SJSA1 (cell line): Measurements from ENCODE around the gene ADGB. TPM values are rescaled to one million over a fixed set of nuclear protein-coding genes. Genes with fewer than 3 reads are reported as not detected.

Source experiments
- DNase-seq, 2 experiments: peaks; one replicate each; pipeline ENCODE4 v3.0.0-alpha.2; 2015 to 2020; ENCODE audit warnings: low spot score in 2 of 2, low read depth in 1 of 2
- H3K27ac ChIP-seq: fragments of 250-450 bp; sonication (Bioruptor Pico); 2 replicates; pipeline ENCODE4 v1.5.1; 2020; ENCODE audit warnings: mild to moderate bottlenecking, moderate library complexity
- H3K27me3 ChIP-seq: fragments of 250-450 bp; sonication (Bioruptor Pico); replicated peaks from 2 replicates; pipeline ENCODE4 v1.5.1; 2020; ENCODE audit warnings: mild to moderate bottlenecking, moderate library complexity
- H3K36me3 ChIP-seq: fragments of 250-450 bp; sonication (Bioruptor Pico); 2 replicates; pipeline ENCODE4 v1.5.1; 2020; ENCODE audit warnings: mild to moderate bottlenecking
- H3K4me1 ChIP-seq: fragments of 250-450 bp; sonication (Bioruptor Pico); replicated peaks from 2 replicates; pipeline ENCODE4 v1.6.1; 2021; ENCODE audit warnings: mild to moderate bottlenecking
- H3K4me3 ChIP-seq: fragments of 250-450 bp; sonication (Bioruptor Pico); 2 replicates; pipeline ENCODE4 v1.5.1; 2020; ENCODE audit warnings: mild to moderate bottlenecking
- H3K9me3 ChIP-seq: fragments of 250-450 bp; sonication (Bioruptor Pico); replicated peaks from 2 replicates; pipeline ENCODE4 v1.5.1; 2020; ENCODE audit warnings: mild to moderate bottlenecking
- total RNA-seq: library from RNA; depleted of rRNA; stranded (reverse); fragments of >200 nt; shearing (Covaris generic); gene quantifications from 2 replicates; pipeline ENCODE4 v1.2.3, GENCODE V29; 2014

Gene ADGB
- total RNA-seq, 1 experiment from 2014 or later = not detected

DNA sequence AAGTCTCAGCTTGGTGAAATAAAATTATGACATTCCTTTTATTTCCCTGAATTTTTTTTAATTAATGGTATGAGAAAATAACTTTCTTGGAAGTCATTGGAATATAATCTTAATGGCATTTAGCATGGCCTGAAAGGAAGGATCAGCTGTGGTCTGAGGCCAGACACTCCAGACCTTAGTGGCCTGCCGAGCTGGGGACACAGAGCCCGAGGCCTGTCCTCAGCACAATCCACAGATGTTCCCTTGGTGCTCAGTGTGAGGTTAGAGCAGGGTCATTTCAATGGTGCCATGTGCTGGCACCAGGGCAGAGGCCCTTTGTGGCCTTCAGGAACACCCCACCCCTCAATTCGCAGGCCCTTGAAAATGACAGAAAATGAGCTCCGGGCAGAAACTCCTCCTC, 120.6 kb downstream of the ADGB start:
- Histone ChIP-seq H3K27me3 (no peaks in the 10 kb centered on the region; the same call in 1 of the 2 replicates), H3K27ac (no peak overlapping the region), H3K4me3 (no peak overlapping the region), H3K9me3 (no peaks in the 10 kb centered on the region), H3K36me3 (no peaks in the 10 kb centered on the region), H3K4me1 (no peaks in the 10 kb centered on the region)
- no peak for DNase-seq

DNA sequence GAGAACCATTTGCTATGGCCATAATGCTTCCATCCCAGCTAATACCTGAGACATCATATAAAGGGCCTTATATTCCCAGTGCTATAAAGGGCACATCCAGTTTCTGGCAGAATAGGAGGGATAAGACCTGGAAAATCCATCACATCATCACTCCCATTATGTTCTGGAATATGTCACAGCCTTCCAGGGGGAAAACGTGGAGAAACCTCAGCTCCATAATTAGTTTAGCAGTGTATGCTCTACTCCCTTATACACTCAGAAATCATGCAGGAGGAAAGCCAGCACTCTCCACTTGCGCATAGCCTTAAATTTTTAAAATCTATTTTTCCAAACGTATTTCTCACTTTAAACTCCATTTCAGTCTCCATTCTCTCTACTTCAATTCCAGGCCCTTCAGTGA, 140.9 kb downstream of the ADGB start:
- Histone ChIP-seq H3K36me3 (no peaks in the 10 kb centered on the region), H3K27ac (no peak overlapping the region), H3K4me1 (no peaks in the 10 kb centered on the region; the same call in 1 of the 2 replicates), H3K27me3 (no peaks in the 10 kb centered on the region; the same call in none of the 2 replicates), H3K4me3 (no peak overlapping the region), H3K9me3 (no peaks in the 10 kb centered on the region)
- no peak for DNase-seq

DNA sequence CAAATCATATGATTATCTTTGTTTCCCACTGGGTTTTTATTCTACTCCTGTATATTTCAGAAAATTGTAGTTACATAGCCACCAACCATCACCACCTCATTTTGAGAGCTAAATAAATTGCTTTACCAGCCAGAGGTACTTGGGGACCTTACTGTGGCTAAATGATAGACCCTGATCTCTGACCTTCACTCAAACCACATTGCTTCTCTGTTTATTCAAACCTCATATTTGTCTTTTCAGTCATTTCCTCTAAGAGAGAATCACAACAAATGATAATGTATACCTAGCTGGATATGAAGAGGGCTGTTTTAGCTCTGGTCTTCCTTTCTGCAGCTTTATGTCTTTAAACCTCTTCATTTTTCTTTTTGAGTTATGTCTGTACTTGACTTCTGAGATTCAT, 142.8 kb downstream of the ADGB start:
- Histone ChIP-seq H3K27me3 (no peaks in the 10 kb centered on the region; the same call in none of the 2 replicates), H3K27ac (no peak overlapping the region), H3K9me3 (no peaks in the 10 kb centered on the region), H3K4me1 (no peaks in the 10 kb centered on the region; the same call in 1 of the 2 replicates), H3K4me3 (no peak overlapping the region), H3K36me3 (no peaks in the 10 kb centered on the region)
- peak in 1 of 2 experiments; percentile 27 for DNase-seq

DNA sequence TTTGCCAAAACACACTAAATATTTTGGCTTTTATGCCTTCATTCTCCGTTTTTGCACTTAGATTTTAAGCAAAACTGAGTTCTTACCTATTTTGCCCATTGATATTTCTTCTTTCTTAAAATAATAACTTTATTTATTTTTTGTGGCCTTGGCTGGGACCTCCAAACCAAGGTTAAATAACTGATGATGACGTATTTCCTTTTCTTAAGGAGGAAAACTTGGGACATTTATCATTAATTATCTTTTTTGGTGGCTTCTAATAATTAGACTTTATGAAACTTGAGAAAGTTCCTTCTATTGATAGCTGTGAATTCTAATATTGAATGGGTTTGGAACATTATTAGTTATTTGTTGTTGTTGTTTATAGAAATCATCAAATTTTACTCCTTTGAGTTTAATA, 154.5 kb downstream of the ADGB start:
- Histone ChIP-seq H3K4me1 (no peaks in the 10 kb centered on the region), H3K36me3 (no peaks in the 10 kb centered on the region)
- DNase-seq = no peak

DNA sequence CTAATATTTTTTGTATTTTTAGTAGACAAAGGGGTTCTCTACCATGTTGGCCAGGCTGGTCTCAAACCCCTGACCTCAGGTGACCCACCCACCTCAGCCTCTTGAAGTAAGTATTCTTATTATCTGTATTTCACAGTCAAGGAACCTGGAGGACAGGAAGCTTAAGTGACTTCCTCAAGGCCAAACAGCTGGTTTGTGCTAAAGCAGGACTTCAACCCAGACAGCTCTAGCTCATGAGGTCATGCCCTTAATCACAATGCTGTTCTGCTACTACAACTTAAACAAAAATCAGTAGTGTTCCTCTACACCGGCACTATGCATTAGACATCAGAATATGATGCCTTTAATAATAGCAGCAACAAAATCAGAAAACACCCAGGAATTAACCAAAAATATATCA, 168.9 kb downstream of the ADGB start:
- no peaks in the 10 kb centered on the region for H3K4me1 ChIP-seq
- no peak overlapping the region for H3K4me3 ChIP-seq
- no peak for DNase-seq
- peaks cover 4% of the 10 kb centered on the region; the same call in 1 of the 2 replicates for H3K27me3 ChIP-seq
- no peaks in the 10 kb centered on the region for H3K36me3 ChIP-seq
- no peaks in the 10 kb centered on the region for H3K9me3 ChIP-seq
- no peak overlapping the region for H3K27ac ChIP-seq

More for the DNA sequence above, 154.5 kb downstream of the ADGB start:
- Histone ChIP-seq H3K27me3 (peaks cover 11% of the 10 kb centered on the region), H3K9me3 (no peaks in the 10 kb centered on the region; the same call in 1 of the 2 replicates), H3K4me3 (no peak overlapping the region), H3K27ac (no peak overlapping the region)

DNA sequence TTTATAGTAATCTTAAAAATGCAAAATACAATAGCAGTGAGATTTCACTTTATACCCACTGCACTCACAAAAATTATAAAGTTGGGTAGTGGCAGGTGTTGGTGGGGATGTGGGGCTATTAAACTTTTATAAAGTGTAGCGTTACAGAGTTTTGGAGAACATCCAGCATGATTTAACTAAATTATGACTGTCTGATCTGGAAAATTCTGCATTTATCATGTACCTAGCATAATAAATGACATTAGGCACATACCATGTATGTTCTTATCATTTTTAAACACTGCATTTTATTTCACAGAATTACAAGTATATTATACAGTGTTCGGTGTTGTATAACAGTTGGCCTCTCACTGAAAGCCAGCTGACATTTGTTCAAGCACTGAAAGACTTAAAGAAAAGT, 169.9 kb downstream of the ADGB start:
- Histone ChIP-seq H3K9me3 (no peaks in the 10 kb centered on the region), H3K36me3 (no peaks in the 10 kb centered on the region), H3K27me3 (no peaks in the 10 kb centered on the region), H3K4me1 (no peaks in the 10 kb centered on the region), H3K4me3 (no peak overlapping the region), H3K27ac (no peak overlapping the region)
- no peak for DNase-seq

DNA sequence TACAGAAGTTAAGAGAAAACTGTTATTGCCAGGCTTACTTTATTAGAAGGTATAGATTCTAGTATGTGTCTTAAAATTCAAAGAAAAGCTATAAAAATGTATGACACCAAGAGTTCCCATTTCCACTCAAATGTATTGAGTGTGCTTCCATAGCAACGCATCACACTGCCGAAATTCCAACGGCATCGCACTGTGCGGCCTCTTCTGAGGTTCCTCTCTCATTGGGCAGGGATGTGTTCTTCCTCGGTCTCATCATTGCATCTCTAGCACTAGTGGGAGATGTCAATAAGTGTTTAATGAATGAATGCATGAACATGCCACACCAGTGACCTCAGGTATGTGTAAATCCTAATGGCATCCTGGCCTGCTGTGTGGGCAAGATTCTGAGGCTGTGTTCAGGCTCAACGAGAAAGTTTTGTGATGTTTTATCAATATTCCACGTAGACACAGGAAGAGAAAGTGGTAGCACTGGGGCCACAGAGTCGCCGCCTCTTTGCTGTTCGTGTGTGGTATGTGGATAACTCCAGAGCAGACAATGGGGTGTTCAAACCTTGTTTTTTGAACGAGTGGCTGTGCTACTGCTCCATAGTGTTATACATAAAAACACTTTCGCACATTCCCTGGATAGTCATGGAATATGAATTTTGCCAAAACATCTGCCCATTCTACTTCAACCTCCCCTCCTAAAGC, 171.6 kb downstream of the ADGB start:
- Histone ChIP-seq H3K27me3 (no peaks in the 10 kb centered on the region), H3K27ac (no peak overlapping the region), H3K4me3 (no peak overlapping the region), H3K36me3 (no peaks in the 10 kb centered on the region), H3K4me1 (no peaks in the 10 kb centered on the region), H3K9me3 (no peaks in the 10 kb centered on the region)
- no peak for DNase-seq

DNA sequence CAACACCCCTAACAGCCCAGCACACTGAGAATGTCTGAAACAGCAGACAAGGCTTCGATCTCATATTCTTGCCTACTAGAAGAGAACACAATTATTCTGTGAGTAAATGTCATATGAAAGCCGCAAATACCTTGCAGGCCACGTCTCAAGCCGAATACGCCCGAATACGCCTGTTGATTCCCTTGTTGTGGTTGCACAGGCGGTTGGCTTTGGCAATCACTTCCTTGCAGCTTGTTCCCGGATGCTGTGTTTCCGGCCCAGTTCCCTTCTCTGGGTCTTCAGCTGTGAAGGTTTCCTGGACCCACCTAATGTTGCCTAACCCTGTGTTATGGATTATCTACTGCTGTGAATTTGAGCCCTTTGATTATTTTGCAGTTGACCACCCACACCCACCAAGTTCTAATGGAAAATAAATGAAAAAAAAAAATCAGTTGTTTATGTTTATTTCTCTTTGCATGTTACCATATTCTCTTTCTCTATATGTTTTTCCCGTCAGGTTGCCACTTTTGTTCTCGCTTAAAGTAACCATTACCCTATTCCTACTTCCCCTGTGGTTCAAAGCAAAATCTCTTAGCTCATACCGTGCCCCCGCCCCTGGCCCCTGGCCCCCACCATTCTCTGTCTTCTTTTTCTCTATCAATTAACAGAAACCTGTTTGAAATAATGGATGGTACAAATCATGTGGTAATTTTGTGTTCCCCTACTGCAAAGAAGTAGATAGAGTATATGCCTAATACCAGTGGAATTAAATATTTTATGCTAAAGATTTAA, 172.4 kb downstream of the ADGB start:
- Histone ChIP-seq H3K27me3 (no peaks in the 10 kb centered on the region), H3K27ac (no peak overlapping the region), H3K9me3 (no peaks in the 10 kb centered on the region), H3K4me1 (no peaks in the 10 kb centered on the region), H3K4me3 (no peak overlapping the region), H3K36me3 (no peaks in the 10 kb centered on the region)
- DNase-seq = no peak

DNA sequence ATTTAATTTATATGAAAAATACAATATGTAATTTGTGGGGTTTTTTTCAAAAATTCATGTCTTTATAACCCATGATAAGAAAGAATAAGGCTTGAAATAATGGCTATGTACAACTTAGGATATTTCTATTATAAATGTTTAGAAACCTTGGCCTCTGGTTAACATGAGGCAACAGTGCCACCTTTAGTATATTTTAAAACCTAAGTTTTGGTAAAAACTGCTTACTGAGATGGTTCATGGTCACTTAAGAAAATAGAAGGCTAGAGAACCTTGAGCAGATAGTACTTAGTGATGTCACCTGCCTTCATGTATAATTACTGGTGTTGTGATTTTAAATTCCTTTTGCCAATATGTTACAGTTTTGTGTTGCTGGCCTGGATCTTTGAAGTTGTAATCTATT, 176.4 kb downstream of the ADGB start:
- Histone ChIP-seq H3K9me3 (no peaks in the 10 kb centered on the region), H3K27ac (no peak overlapping the region), H3K36me3 (no peaks in the 10 kb centered on the region), H3K4me3 (no peak overlapping the region), H3K27me3 (no peaks in the 10 kb centered on the region), H3K4me1 (no peaks in the 10 kb centered on the region)
- DNase-seq = no peak

DNA sequence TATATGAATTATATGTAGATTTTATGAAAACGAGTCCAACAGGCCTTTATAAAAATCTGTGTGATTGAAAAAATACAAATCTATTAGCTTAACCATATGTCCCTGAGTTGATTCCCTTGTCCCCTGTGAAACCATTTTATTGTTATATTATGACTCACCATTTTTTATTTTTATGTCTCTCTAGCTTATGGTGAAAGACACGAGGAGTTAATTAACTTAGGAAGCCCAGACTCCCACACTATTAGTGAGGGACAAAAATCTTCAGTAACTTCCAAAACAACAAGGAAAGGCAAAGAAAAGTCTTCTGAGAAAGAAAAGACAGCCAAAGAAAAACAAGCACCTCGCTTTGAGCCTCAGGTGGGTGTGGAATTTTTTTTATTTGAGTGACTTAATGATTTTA, 183.1 kb downstream of the ADGB start:
- H3K36me3 ChIP-seq = no peaks in the 10 kb centered on the region
- H3K4me3 ChIP-seq = no peak overlapping the region
- H3K9me3 ChIP-seq = no peaks in the 10 kb centered on the region
- H3K27me3 ChIP-seq = no peaks in the 10 kb centered on the region
- no peak overlapping the region for H3K27ac ChIP-seq
- DNase-seq = no peak
- H3K4me1 ChIP-seq = no peaks in the 10 kb centered on the region

DNA sequence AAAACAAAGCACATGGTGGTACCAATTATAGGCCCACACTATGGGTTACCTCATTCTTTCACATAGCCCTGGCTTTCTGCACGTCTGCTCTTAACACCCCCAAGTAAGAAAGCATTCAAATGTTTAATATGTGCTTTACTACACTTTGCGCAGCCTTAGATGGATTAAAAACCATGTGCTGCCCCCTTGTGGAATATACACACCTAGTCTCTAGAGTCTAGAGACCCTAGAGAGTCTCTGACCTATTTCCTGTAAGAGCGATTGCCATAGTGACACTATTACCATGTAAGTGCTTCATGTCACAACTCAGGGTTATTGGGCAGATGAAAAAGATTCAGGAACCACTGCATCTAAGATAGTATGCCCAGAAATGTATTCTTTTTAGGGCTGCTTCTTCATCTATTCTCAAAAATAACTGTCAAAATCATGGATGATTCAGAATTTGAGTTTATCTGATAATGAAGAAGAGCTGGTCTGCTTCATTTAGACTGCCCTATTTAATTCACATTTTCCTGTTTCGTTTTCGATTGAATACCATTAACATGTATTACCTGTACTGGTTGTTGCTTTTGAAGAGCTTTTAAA, 186.3 kb downstream of the ADGB start:
- Histone ChIP-seq H3K9me3 (no peaks in the 10 kb centered on the region), H3K4me3 (no peak overlapping the region), H3K27ac (no peak overlapping the region), H3K36me3 (no peaks in the 10 kb centered on the region), H3K4me1 (no peaks in the 10 kb centered on the region), H3K27me3 (no peaks in the 10 kb centered on the region; the same call in 1 of the 2 replicates)
- DNase-seq = peak in 1 of 2 experiments; percentile 16

DNA sequence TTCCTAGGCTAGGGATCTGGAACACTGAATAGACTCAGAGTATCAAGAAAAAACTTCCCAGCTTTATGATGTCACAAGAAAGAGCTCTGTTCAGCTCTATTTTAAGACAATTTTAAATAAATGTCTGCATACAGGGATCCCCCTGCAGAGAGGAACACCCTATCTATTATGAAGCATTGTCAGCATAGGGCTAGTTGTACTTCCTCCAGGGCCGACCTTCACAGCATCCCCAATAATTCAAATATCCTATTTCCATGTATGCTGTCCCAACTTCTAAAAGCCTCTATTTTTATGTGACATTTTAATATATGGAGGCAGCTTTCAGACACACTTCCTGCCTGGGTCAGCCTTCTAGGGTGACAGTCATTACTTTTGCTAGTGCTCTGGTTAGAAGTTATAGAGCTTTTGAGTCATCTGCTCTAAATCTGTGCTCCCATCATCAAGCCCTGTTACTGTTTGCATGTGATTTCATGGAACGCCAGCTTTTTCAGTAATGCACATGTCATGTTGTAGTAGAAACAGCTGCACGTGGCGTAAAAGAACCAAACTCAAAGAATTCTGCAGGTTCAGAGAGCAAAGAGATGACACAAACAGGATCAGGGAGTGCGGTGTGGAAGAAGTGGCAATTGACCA, 189.2 kb downstream of the ADGB start:
- no peaks in the 10 kb centered on the region; the same call in 1 of the 2 replicates for H3K27me3 ChIP-seq
- H3K27ac ChIP-seq = no peak overlapping the region
- H3K4me3 ChIP-seq = no peak overlapping the region
- no peaks in the 10 kb centered on the region for H3K9me3 ChIP-seq
- H3K4me1 ChIP-seq = no peaks in the 10 kb centered on the region
- no peaks in the 10 kb centered on the region for H3K36me3 ChIP-seq
- no peak for DNase-seq

DNA sequence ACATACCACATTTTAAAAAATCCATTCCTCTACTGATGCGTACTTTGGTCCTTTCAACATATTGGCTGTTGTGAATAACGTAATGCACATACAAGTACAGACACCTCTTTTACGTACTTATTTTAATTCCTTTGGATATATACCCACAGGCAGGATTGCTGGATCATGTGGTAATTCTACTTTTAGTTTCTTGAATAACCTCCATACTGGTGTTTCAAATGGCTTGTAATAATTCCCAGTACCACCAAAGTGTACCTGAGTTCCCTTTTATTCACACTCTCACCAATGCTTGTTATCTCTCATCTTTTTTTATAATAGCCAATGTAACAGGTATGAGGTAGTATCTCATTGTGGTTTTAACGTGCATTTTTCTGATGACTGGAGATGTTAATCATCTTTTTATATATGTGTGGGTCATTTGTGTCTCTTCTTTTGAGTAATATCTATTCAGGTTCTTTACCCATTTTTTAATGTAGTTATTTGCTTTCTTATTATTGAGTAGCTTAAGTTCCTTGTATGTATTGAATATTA, 191.9 kb downstream of the ADGB start:
- Histone ChIP-seq H3K36me3 (no peaks in the 10 kb centered on the region), H3K27me3 (no peaks in the 10 kb centered on the region; the same call in 1 of the 2 replicates), H3K4me1 (no peaks in the 10 kb centered on the region), H3K9me3 (no peaks in the 10 kb centered on the region), H3K4me3 (no peak overlapping the region), H3K27ac (no peak overlapping the region)
- DNase-seq = no peak
